ENCODE data around the gene SLC7A10.

SLC7A10 gene

GRCh38 chr19:33238481-33239149 lies 13.0 kb upstream of the SLC7A10 start:
- TF ChIP-seq CTCF (IDR thresholded peaks at IDR 0.05): no peak
- Histone ChIP-seq H3K4me3 (no peak overlapping the region), H3K27ac (no peak overlapping the region)
- DNase-seq (ENCODE audit: low spot score): no peak

GRCh38 chr19:33236696-33237390 lies 11.2 kb upstream of the SLC7A10 start:
- TF ChIP-seq CTCF (IDR thresholded peaks at IDR 0.05): no peak
- Histone ChIP-seq H3K27ac (no peak overlapping the region), H3K4me3 (no peak overlapping the region)
- no peak for DNase-seq (ENCODE audit: low spot score)

GRCh38 chr19:33235996-33236350 lies 10.3 kb upstream of the SLC7A10 start:
- no peak for TF ChIP-seq CTCF (IDR thresholded peaks at IDR 0.05)
- H3K27ac ChIP-seq: no peak overlapping the region
- no peak for DNase-seq (ENCODE audit: low spot score)
- no peak overlapping the region for H3K4me3 ChIP-seq

GRCh38 chr19:33235269-33235995 lies 9.8 kb upstream of the SLC7A10 start:
- DNase-seq (ENCODE audit: low spot score): no peak
- Histone ChIP-seq H3K27ac (no peak overlapping the region), H3K4me3 (no peak overlapping the region)
- peak; percentile 74 for TF ChIP-seq CTCF (IDR thresholded peaks at IDR 0.05)

- no peak for DNase-seq (ENCODE audit: low spot score)
- Histone ChIP-seq H3K27ac (no peak overlapping the region), H3K4me3 (no peak overlapping the region)
- TF ChIP-seq CTCF (IDR thresholded peaks at IDR 0.05): no peak
Measured at GRCh38 chr19:33234736-33235135, 9.1 kb upstream of the SLC7A10 start.

- no peak for TF ChIP-seq CTCF (IDR thresholded peaks at IDR 0.05)
- Histone ChIP-seq H3K27ac (no peak overlapping the region), H3K4me3 (no peak overlapping the region)
- no peak for DNase-seq (ENCODE audit: low spot score)
Measured at GRCh38 chr19:33234092-33234491, 8.4 kb upstream of the SLC7A10 start.

All from coronary artery (tissue), 2 donors.